ENCODE data around the gene C12orf42.

The C12orf42 gene

DNA sequence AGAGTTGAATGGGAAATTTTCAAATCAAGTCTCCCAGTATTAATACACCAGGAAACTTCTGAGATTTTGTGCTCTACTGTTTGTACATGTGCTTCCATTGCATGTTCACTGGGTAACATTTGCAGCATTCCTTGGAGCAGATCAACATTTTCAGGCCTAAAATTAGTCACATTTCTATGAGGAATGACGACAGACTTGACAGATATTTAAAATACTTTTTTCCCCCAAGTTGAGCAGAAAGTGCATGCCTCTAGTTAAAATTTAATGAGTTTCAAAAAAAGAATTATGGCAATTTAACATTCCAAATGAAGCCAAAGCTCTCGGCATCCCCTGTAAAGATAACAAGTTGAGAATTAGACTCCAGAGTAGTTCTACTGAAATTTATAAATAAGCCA is 72.3 kb downstream of the C12orf42 start:
- DNase-seq = no peak

DNA sequence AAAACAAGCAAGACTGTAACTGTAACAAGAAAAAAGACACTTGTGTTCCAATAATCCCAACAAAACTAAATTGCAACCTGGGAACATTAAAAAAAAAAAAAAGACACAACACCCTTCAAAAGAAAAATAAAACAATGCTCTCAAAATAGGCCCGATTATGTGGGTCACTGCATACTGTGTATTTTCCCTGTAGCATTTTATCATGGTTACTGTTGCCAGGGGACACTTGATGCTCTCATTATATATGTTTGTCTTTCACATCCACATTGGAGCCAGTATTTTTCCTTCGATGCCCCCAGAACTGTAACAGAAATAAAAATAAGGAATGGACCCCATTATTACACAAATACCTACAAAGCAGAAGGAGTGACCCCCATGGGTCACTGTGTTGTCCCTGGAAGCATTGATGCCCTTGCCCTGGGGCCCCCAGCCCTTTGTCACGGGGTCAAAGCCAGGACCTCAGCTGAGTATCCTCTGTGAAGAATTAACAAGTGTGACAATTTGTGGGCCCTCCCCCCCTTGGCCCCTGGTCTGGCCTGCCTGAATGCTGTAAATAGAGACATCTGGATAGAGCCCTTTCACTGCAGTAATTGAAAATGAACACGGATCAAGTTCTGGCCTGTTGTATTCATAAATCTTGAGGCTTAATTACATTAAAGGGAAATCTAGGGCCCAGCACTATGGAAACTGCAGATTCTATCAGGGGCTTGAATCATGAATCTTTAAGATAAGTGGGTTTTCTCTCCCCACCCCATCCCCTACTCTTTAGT is 72.8 kb downstream of the C12orf42 start:
- no peak for DNase-seq

DNA sequence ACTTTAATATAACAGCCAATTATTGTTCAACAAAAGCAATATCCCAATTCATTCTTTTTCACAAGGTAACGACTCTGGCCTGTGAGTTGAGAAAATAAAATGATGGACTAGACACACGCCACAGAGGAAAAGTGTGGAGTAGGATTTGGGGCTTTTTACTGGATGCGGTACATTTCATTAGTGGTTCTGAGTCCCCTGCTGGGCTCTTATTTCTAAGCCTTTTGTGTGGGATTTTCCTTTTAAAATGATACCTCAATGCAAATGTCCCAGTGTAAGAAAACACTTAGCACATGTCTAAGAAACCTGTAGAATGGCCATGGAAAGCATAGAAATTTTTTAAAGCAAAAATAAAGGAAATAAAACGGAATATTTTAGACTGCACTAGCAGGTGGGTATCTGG is 73.4 kb downstream of the C12orf42 start:
- DNase-seq = no peak

DNA sequence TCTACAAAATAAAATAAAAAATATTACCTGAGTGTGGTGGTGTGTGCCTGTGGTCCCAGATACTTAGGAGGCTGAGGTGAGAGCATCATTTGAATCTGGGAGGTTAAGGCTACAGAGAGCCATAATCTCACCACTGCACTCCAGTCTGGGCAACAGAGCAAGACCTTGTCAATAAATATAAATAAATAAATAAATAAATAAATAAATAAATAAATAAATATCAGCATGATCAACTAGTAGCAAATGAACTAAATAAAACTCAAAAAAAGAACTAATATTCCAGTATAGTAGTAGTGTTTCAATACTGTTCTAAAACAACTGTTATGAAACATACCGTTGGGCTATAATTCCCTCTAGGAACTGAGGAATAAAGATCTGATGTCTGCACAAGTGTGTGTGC is 74.4 kb downstream of the C12orf42 start:
- no peak for DNase-seq

DNA sequence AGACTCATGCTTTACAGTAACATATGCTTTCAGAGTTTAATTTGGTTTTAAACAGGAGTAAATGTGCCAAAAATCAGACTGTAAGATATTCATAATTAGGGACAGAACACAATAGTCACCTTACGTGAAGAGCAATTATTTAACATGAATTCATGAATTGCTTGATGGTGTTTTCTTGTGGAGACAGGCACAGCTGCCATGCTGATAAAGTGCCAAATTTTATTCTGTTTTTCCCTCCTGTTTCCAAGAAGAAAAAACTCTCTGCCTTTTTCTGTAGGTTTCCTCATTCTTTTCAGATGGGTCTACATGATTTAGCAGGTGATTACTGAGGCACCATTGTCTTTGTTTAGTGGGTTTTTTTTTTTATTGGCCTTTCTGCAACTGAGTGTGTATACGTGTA is 80.1 kb downstream of the C12orf42 start:
- DNase-seq = no peak

DNA sequence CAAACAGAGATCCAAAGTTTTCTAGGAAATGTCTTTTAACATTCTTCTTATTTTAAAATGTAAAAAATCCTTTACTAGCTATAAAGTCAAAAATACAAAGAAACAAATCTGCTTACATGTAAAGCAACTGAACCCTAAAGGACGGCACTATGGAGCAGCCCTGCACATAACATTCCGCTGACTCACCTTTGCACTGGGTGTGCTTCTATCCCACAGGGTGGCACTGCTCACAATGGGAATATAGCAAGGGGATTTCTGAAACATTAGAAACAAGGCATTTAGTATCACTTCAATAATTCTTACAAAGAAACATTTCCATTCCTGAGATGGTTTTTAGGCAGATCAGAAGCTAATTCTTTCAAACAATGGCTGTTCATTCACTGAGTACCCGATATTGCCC is 94.3 kb downstream of the C12orf42 start:
- no peak for DNase-seq

DNA sequence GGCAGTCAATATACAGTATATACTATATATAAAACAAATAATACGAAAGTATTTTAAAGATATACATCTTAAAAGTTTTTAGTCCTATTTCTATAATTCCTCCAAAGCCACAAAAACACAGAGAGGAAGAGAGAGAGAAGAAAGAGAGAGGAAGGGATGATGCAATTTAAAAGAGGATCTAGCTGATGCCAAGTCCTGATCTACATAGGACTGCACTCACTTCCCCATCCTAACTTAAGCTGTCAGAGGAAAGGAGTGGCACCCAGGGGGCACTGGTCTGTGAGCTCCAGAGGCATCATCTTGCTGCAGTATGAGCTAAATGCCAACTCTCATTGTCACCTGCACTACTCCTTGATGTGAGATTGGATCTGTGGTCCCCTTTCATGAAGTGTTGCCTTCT is 95.8 kb downstream of the C12orf42 start:
- no peak for DNase-seq

DNA sequence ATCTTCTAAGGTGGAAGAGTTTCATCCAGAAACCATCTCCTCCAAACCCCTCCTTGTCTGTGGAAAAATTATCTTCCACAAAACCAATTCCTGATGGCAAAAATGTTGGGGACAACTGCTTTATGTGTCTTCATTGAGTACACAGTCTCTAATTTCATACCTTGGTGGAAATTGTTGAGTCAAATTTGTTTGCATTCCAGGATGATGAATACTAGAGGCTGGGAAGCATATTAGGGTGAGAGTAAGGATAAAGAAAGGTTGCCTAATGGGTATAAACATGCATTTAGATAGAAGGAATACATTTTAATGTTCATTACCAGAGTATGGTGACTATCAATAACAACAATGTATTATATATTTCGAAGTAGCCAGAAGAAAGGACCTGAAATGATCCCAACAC is 98.2 kb downstream of the C12orf42 start:
- no peak for DNase-seq

DNA sequence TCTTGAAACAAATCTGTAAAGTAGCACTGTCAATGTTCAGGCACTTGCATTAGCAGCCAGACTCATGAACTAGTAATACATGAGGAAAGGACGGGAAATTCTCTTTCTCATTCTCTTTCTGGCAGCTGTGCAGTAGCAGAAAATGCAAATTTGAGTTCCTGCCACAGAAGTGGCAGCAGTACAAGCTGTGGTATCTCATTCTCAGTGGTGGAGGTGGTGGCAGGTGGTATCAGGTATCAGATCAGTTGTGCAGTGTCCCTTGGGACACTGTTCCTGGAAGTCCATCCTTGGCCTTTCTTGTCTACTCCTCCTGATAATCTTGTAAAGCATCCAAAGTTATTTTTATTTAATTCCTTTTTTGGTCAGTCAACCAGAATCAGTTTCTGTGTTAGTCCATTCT is 103.0 kb downstream of the C12orf42 start:
- no peak for DNase-seq

DNA sequence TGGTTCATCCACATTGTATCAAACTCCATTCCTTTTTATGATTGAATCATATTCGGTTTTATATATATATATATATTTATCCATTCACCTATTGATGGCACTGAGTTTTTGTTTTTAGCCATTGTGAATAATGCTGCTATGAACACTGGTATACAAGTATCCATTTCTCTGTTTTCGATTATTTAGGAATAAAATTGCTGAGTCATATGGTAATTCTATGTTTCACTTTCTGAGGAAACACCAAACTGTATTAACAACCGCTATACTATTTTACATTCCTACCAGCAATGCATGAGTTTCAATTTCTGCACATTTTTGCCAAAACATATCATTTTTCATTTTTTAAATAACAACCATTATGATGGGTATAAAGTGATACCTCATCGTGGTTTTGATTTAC is 104.7 kb downstream of the C12orf42 start:
- DNase-seq = no peak

DNA sequence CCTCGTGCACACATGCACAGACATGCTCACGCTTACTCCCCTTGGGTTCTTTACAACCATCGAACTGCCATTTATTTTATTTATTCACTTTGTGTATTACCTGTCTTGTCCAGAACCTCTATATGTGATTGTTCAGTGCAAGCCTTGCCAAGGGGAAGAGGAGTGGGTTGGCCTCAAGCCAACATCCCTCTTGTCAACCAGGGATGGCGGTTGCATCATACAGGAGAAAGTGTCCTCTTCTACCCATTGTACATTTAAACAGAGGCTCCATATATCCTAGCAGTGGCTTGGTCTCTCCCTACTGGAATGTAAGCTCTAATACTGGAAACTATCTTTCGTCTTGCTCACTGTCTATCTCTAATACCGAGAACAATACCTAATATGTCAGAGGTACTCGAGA is 108.4 kb downstream of the C12orf42 start:
- DNase-seq = no peak

DNA sequence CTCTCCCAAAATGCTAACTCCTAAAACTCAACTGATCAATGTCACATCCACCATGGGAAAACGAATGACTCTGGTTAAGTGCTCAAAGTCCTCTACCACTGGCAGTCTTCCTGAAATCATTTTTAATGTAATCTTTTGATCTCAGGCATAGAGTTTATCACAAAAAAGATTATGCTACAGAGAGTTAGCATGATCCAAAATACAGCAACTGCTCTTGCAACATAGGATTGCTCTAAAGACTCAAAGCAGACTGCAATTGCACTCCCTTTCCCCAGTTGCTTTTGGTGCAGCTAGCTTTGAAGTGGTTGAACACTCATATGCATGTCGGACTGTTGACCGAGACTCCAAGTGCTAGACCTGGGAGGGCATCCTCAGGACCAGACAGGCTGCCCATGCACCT is 109.3 kb downstream of the C12orf42 start:
- DNase-seq = no peak

DNA sequence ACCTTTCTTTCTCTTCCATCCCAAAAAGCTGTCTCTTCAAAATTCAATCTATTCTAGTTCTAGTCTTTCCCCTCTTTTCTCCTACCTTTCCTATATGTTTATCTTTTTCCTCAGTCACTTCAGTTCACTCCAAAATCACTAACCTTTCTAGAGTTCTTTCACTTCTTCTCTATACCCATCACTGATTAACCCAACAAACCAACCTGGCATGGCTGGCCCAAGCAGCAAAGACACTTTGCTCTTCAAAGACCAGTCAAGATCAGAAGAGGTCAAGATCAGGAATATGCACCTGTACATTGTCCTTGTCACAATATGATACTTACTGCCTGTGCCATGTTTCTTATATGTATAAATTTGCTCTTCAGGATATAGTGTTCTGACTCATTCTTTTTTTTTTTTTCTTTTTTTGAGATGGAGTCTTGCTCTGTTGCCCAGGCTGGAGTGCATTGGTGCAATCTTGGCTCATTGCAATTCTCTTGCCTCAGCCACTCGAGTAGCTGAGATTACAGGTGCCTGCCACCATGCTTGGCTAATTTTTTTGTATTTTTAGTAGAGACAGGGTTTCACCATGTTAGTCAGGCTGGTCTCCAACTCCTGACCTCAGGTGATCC is 112.9 kb downstream of the C12orf42 start:
- DNase-seq = no peak

DNA sequence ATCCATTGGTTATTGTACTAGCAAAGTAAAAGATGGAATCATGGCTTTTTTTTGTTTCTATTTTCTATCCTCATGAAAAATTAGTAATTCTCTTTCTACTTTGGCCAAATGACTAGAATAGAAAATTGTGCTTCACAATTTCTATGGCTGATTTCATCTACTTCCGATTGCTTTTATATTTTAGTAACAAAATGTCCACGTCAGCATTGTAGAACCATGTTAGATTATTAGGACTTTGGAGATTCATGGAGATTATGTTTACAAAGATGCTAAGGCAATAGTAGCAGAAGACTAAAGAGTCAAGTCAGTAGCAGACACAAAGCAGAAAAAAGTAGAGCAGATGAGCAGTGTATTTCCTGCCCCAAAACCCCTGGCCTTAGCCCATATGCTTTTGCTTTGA is 113.6 kb downstream of the C12orf42 start:
- no peak for DNase-seq

DNA sequence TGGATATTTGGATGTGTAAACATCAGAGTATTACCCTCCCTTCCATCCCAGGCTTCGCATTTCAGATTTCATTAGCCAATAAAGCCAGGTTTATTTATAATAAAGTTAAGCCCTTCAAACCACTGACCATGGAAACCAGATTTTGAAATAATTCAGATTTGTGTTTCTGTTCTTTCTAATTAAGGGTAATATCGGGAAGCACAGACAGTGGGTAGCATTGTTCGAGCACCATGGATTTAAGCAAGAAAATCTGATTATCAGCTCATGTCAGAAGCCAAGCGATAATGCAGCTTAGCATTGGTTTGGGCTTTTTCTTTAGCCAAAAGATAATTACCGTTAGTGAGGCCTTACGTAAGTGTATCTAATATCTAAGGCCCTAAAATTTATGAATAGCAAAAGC is 116.1 kb downstream of the C12orf42 start:
- no peak for DNase-seq

DNA sequence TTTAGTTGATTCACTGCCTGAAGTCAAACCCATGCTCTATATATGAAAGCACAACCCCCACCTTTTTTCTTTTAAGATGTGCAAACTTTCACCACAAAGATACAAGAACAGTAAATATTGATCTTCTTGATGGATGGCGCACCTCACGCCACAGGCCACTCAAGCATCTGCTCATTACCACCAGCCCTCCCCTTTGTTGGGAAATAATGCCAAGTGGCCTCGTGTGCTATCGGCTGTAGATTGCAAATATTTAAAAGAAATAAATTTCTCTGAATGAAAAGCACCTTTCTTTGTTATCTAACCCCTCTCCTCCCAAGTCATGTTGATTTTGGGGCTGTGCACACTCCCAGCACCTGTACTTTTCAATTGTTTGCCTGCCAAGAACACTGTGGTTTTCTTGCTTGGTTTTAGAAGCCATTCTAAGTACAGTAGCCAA is 122.7 kb downstream of the C12orf42 start:
- DNase-seq = no peak

DNA sequence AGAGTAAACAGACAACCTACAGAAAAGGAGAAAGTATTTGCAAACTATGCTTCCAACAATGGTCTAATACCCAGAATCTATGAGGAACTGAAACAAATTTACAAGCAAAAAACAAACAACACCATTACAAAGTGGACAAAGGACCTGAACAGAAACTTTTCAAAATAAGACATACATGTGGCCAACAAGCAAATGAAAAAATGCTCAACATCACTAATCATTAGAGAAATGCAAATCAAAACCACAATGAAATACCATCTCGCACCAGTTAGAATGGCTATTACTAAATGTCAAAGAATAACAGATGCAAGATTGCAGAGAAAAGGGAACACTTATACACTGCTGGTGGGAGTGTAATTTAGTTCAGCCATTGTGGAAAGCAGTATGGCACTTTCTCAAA is 125.8 kb downstream of the C12orf42 start:
- no peak for DNase-seq

DNA sequence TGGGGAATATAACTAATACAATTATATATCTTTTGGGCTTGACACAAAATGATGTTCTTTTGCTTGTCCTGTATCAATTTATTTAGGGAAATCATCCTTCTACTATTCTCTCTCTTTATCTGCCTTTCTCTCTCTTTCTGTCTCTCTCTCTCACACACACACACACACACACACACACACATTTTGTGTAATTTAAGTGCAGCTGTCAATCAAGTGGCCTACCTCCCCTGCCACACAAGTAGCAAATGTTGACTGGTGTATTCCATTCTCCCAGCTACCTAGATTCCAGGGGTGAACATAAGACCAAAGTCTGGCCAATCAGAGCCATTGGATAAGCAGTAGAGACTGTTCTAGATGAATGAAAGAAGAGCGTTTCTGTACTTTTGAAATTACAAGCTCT is 127.6 kb downstream of the C12orf42 start:
- no peak for DNase-seq

DNA sequence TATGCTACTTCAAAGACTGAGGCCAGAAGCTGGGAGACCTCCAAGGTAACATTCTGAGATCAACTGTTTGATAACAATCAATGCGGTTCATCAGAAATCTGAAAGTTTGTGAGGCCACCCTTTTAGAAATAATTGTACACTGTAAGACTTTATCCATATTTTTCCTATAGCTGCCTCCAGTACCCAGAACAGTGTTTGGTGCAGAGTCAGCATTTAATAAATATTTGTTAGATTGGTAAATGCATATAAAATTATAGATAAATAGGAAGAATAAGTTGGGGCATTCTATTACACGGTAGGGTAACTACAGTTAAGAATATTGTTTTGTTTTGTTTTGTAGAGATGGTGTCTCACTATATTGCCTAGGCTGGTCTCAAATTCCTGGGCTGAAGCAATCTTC is 141.4 kb downstream of the C12orf42 start:
- no peak for DNase-seq

DNA sequence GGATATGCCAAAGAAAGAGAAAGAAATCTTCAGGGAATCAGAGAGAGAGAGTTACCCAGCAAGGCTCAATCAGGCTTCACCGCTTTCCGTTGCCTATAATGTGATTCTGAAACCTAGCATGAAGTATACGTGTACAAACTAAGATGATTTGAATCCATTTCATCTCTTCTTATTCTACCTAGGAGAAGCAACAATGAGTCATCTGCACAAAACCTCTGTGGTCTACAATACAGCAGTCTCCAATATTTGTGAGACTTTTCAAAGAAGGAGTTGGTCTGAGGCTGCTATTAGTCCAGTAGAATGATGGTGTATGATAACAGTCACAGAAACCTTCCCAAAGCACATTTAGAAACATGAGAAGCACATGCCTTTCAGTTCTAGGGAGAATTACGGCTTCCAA is 141.9 kb downstream of the C12orf42 start:
- no peak for DNase-seq

DNA sequence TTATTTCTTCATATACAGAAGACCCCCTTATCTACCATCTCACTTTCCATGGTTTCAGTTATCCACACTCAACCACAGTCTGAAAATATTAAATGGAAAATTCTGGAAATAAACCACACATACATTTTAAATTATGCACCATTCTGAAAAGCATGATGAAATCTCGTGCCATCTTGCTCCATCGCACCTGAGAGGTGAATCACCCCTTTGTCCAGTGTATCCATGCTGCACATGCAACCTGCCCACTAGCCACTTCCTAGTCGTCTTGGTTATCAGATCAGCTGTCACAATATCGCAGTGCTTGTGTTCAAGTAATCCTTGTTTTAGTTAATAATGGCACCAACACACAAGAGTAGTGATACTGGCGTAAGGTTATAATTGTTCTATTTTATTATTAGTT is 145.7 kb downstream of the C12orf42 start:
- DNase-seq = no peak

DNA sequence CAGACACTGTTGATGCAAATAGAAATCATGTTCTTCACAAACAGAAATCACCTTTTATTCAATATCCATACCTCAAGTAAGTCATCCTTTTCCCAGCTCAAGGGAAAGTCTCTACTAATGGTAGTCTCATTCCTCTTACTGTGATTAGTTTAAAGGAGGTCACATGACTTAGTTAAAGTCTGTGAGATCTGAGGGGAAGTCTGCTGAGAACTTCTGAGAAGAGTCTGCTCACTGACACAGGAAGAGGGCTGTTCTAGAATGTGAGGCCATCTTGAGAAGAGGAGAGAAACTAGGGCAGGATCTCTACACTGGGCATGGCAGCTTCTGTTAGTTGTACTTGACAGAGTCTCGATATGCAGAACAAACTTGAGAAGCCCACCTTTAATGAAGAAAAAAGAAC is 146.8 kb downstream of the C12orf42 start:
- DNase-seq = no peak

DNA sequence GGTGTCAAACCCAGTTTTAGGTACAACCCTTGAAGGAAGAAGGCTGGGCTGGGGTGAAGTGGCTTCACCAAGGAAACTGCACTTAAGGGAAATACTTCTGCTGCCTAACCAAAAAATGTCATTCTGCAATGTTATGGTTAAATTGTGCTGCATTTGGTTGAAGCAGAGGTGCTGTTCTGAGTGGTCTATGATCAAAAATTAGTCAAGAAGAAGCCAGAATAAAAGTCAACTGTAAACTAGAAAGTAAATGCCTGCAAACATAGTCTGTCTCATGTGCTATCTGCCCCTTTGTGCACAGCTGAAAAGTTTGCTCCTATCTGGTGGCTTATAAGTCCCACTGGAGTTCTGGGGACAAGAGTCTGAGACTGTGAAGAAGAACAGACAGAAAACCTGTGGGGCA is 158.8 kb downstream of the C12orf42 start:
- no peak for DNase-seq

DNA sequence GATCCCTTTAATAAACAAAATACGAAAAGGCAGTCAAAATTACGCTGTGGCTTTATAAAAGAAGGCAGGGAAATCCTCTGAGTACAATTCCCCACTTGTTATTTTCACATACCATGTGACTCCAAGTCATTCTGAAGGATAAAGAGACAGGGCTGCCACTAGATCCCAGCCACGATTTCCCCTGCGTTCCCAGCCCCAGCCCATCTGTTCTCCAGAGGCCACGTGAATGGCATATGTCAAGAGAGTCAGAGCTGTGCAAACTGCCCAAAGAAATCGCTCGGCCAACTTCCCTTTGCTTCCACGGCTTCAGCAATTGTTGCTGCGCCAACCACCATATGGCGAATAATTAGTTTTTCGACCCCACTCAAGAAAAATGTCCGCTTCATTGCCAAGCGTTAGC is 161.3 kb downstream of the C12orf42 start:
- no peak for DNase-seq

DNA sequence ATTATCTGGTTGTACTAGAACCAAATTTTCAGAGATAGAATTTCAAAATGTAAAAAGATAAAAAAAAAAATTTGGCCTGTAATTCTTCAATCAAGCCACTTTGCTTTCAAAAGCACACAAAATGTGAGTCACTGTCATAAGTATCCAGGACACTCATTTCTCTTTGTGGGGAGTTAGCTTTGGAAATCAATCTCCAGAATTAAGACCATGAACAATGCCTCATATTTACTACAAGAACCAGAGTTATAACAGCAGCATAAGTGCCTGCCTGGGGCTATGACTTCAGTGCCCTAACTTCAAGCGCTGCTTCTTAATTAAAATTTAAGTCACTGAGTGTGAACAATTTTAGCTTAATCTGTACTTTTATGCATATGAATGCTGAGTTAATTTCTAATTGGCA is 162.1 kb downstream of the C12orf42 start:
- no peak for DNase-seq

All from stimulated activated CD4-positive, alpha-beta T cell treated with anti-CD3 and anti-CD28 coated beads, Interleukin-2, amount 100 ng/mL, for 48 hours (primary cell).